ENCODE results near the gene CDH20.
"Not testable (repeated sequence)": the region's sequence is repeated elsewhere in the genome, so short reads cannot be mapped to it uniquely, and the experiment has no call there.

CDH20 gene

GRCh38 chr18:61340148-61340547, 6.9 kb downstream of the CDH20 start:
- Histone ChIP-seq H3K27me3 (ENCODE audit: control insufficient read depth in 1 of 2, insufficient read depth in 2 of 2, low read length in 2 of 2) (peaks cover 0 to 2% of the 10 kb centered on the region in 2 donors), H3K9ac (ENCODE audit: low read length in 2 of 2) (no peak overlapping the region), H3K4me1 (ENCODE audit: control insufficient read depth, insufficient read depth, low read length) (no peaks in the 10 kb centered on the region), H3K9me3 (ENCODE audit: control insufficient read depth in 2 of 2, low read length in 2 of 2) (no peaks in the 10 kb centered on the region), H3K4me3 (ENCODE audit: low read length in 2 of 2) (no peak overlapping the region), H3K27ac (ENCODE audit: low read length) (no peak overlapping the region), H3K36me3 (ENCODE audit: control insufficient read depth in 2 of 2, insufficient read depth in 2 of 2, low read length in 2 of 2) (no peaks in the 10 kb centered on the region)

GRCh38 chr18:61348230-61348629, 15.0 kb downstream of the CDH20 start:
- H3K9ac ChIP-seq (ENCODE audit: low read length in 2 of 2) = no peak overlapping the region
- no peaks in the 10 kb centered on the region for H3K27me3 ChIP-seq (ENCODE audit: control insufficient read depth in 1 of 2, insufficient read depth in 2 of 2, low read length in 2 of 2)
- no peaks in the 10 kb centered on the region for H3K4me1 ChIP-seq (ENCODE audit: control insufficient read depth, insufficient read depth, low read length)
- no peak overlapping the region for H3K4me3 ChIP-seq (ENCODE audit: low read length in 2 of 2)
- no peaks in the 10 kb centered on the region for H3K36me3 ChIP-seq (ENCODE audit: control insufficient read depth in 2 of 2, insufficient read depth in 2 of 2, low read length in 2 of 2)
- no peaks in the 10 kb centered on the region for H3K9me3 ChIP-seq (ENCODE audit: control insufficient read depth in 2 of 2, low read length in 2 of 2)
- no peak overlapping the region for H3K27ac ChIP-seq (ENCODE audit: low read length)

- Histone ChIP-seq H3K36me3 (ENCODE audit: control insufficient read depth in 2 of 2, insufficient read depth in 2 of 2, low read length in 2 of 2) (no peaks in the 10 kb centered on the region), H3K27me3 (ENCODE audit: control insufficient read depth in 1 of 2, insufficient read depth in 2 of 2, low read length in 2 of 2) (no peaks in the 10 kb centered on the region), H3K4me3 (ENCODE audit: low read length in 2 of 2) (no peak overlapping the region), H3K4me1 (ENCODE audit: control insufficient read depth, insufficient read depth, low read length) (no peaks in the 10 kb centered on the region), H3K9me3 (ENCODE audit: control insufficient read depth in 2 of 2, low read length in 2 of 2) (no peaks in the 10 kb centered on the region), H3K27ac (ENCODE audit: low read length) (no peak overlapping the region), H3K9ac (ENCODE audit: low read length in 2 of 2) (no peak overlapping the region)
Measured at GRCh38 chr18:61350578-61350977, 17.3 kb downstream of the CDH20 start.

GRCh38 chr18:61352059-61352458, 18.8 kb downstream of the CDH20 start:
- Histone ChIP-seq H3K4me1 (ENCODE audit: control insufficient read depth, insufficient read depth, low read length) (no peaks in the 10 kb centered on the region), H3K27me3 (ENCODE audit: control insufficient read depth in 1 of 2, insufficient read depth in 2 of 2, low read length in 2 of 2) (no peaks in the 10 kb centered on the region), H3K27ac (ENCODE audit: low read length) (no peak overlapping the region), H3K9me3 (ENCODE audit: control insufficient read depth in 2 of 2, low read length in 2 of 2) (no peaks in the 10 kb centered on the region), H3K4me3 (ENCODE audit: low read length in 2 of 2) (no peak overlapping the region), H3K36me3 (ENCODE audit: control insufficient read depth in 2 of 2, insufficient read depth in 2 of 2, low read length in 2 of 2) (no peaks in the 10 kb centered on the region), H3K9ac (ENCODE audit: low read length in 2 of 2) (no peak overlapping the region)

- Histone ChIP-seq H3K9ac (ENCODE audit: low read length in 2 of 2) (no peak overlapping the region), H3K9me3 (ENCODE audit: control insufficient read depth in 2 of 2, low read length in 2 of 2) (no peaks in the 10 kb centered on the region), H3K36me3 (ENCODE audit: control insufficient read depth in 2 of 2, insufficient read depth in 2 of 2, low read length in 2 of 2) (no peaks in the 10 kb centered on the region), H3K27ac (ENCODE audit: low read length) (no peak overlapping the region), H3K4me1 (ENCODE audit: control insufficient read depth, insufficient read depth, low read length) (no peaks in the 10 kb centered on the region), H3K27me3 (ENCODE audit: control insufficient read depth in 1 of 2, insufficient read depth in 2 of 2, low read length in 2 of 2) (no peaks in the 10 kb centered on the region), H3K4me3 (ENCODE audit: low read length in 2 of 2) (no peak overlapping the region)
Measured at GRCh38 chr18:61352611-61353010, 19.4 kb downstream of the CDH20 start.

DNA sequence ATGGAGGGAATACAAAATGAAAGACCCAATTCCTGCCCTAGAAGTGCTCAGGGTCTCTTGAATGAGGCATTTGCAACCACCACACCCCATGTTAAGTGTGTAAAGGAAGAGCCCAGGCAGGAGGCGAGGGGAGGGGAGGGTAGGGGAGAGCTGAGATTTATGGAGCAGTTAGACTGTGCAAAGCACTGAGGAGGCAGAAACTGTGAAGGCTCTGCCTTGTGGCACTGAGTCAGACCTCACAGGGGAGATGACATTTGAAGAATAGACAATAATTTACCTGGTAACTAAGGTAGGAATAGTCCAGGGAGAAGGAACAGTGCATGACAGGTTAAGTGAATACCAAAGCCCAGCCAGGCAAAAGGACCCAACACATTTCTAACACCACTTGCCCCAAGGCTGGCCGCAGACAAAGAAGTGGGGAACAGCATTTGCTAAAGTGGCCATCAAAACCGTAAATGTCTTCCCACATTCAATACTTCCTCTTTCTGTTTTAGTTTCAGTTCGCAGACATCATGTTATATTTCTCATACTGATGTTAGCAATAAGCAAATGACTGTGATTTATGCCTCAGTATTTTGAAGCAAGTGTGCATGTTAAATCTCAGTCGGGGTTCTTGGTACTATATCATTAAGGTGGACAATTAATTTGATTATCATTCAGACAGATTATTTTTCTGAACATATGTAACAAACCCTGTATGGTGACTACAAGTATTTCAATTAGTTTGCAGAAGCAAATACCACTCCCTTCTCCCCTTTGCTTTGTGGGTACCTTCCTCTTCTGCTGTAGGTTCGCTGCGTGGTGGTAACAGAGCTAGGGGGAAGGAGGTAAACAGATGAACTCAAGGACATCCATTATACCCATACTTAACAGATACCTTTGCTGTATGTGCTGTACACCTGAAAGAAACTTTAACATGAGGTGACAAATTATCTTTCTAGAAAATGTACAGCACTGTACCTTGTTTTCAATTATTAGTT, 27.5 kb downstream of the CDH20 start:
- Histone ChIP-seq H3K9ac (ENCODE audit: low read length in 2 of 2) (no peak overlapping the region), H3K9me3 (ENCODE audit: control insufficient read depth in 2 of 2, low read length in 2 of 2) (no peaks in the 10 kb centered on the region), H3K4me3 (ENCODE audit: low read length in 2 of 2) (no peak overlapping the region), H3K27ac (ENCODE audit: low read length) (no peak overlapping the region), H3K4me1 (ENCODE audit: control insufficient read depth, insufficient read depth, low read length) (no peaks in the 10 kb centered on the region), H3K27me3 (ENCODE audit: control insufficient read depth in 1 of 2, insufficient read depth in 2 of 2, low read length in 2 of 2) (no peaks in the 10 kb centered on the region), H3K36me3 (ENCODE audit: control insufficient read depth in 2 of 2, insufficient read depth in 2 of 2, low read length in 2 of 2) (no peaks in the 10 kb centered on the region)

GRCh38 chr18:61362511-61362910, 29.3 kb downstream of the CDH20 start:
- no peak overlapping the region for H3K9ac ChIP-seq (ENCODE audit: low read length in 2 of 2)
- no peaks in the 10 kb centered on the region for H3K27me3 ChIP-seq (ENCODE audit: control insufficient read depth in 1 of 2, insufficient read depth in 2 of 2, low read length in 2 of 2)
- no peaks in the 10 kb centered on the region for H3K4me1 ChIP-seq (ENCODE audit: control insufficient read depth, insufficient read depth, low read length)
- H3K27ac ChIP-seq (ENCODE audit: low read length) = no peak overlapping the region
- no peaks in the 10 kb centered on the region for H3K9me3 ChIP-seq (ENCODE audit: control insufficient read depth in 2 of 2, low read length in 2 of 2)
- no peak overlapping the region for H3K4me3 ChIP-seq (ENCODE audit: low read length in 2 of 2)
- H3K36me3 ChIP-seq (ENCODE audit: control insufficient read depth in 2 of 2, insufficient read depth in 2 of 2, low read length in 2 of 2) = no peaks in the 10 kb centered on the region

DNA sequence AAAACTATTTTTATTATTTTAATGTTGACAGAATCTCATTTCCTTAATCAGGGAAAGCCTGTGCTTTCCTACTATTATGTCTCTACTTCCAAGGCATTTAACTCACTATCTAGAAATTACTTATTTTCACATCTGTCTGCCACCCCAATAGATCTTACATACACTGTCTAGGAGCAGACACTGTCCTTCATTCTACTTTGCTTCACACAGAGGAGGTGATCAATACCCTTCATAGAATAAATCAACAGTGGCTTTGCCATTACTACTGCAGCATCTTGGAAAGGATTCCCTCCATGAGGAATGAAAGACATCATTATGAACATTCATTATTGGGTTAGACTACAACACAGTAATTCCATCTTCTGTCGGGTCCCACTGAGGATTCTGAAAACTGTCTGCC, 31.7 kb downstream of the CDH20 start:
- Histone ChIP-seq H3K4me3 (ENCODE audit: low read length in 2 of 2) (no peak overlapping the region), H3K4me1 (ENCODE audit: control insufficient read depth, insufficient read depth, low read length) (no peaks in the 10 kb centered on the region), H3K36me3 (ENCODE audit: control insufficient read depth in 2 of 2, insufficient read depth in 2 of 2, low read length in 2 of 2) (no peaks in the 10 kb centered on the region), H3K27ac (ENCODE audit: low read length) (no peak overlapping the region), H3K27me3 (ENCODE audit: control insufficient read depth in 1 of 2, insufficient read depth in 2 of 2, low read length in 2 of 2) (no peaks in the 10 kb centered on the region), H3K9ac (ENCODE audit: low read length in 2 of 2) (no peak overlapping the region), H3K9me3 (ENCODE audit: control insufficient read depth in 2 of 2, low read length in 2 of 2) (no peaks in the 10 kb centered on the region)

- no peaks in the 10 kb centered on the region for H3K36me3 ChIP-seq (ENCODE audit: control insufficient read depth in 2 of 2, insufficient read depth in 2 of 2, low read length in 2 of 2)
- H3K4me1 ChIP-seq (ENCODE audit: control insufficient read depth, insufficient read depth, low read length) = no peaks in the 10 kb centered on the region
- H3K9ac ChIP-seq (ENCODE audit: low read length in 2 of 2) = no peak overlapping the region
- no peak overlapping the region for H3K4me3 ChIP-seq (ENCODE audit: low read length in 2 of 2)
- H3K27me3 ChIP-seq (ENCODE audit: control insufficient read depth in 1 of 2, insufficient read depth in 2 of 2, low read length in 2 of 2) = no peaks in the 10 kb centered on the region
- no peaks in the 10 kb centered on the region for H3K9me3 ChIP-seq (ENCODE audit: control insufficient read depth in 2 of 2, low read length in 2 of 2)
- H3K27ac ChIP-seq (ENCODE audit: low read length) = no peak overlapping the region
Measured at GRCh38 chr18:61368001-61368400, 34.8 kb downstream of the CDH20 start.

GRCh38 chr18:61369671-61370070, 36.4 kb downstream of the CDH20 start:
- H3K9me3 ChIP-seq (ENCODE audit: control insufficient read depth in 2 of 2, low read length in 2 of 2); H3K27ac ChIP-seq (ENCODE audit: low read length); H3K4me1 ChIP-seq (ENCODE audit: control insufficient read depth, insufficient read depth, low read length); H3K27me3 ChIP-seq (ENCODE audit: control insufficient read depth in 1 of 2, insufficient read depth in 2 of 2, low read length in 2 of 2); H3K9ac ChIP-seq (ENCODE audit: low read length in 2 of 2); H3K4me3 ChIP-seq (ENCODE audit: low read length in 2 of 2); H3K36me3 ChIP-seq (ENCODE audit: control insufficient read depth in 2 of 2, insufficient read depth in 2 of 2, low read length in 2 of 2): not testable (repeated sequence)

GRCh38 chr18:61371111-61371510, 37.9 kb downstream of the CDH20 start:
- Histone ChIP-seq H3K27ac (ENCODE audit: low read length) (no peak overlapping the region), H3K27me3 (ENCODE audit: control insufficient read depth in 1 of 2, insufficient read depth in 2 of 2, low read length in 2 of 2) (no peaks in the 10 kb centered on the region), H3K9ac (ENCODE audit: low read length in 2 of 2) (no peak overlapping the region), H3K4me1 (ENCODE audit: control insufficient read depth, insufficient read depth, low read length) (no peaks in the 10 kb centered on the region), H3K9me3 (ENCODE audit: control insufficient read depth in 2 of 2, low read length in 2 of 2) (no peaks in the 10 kb centered on the region), H3K36me3 (ENCODE audit: control insufficient read depth in 2 of 2, insufficient read depth in 2 of 2, low read length in 2 of 2) (no peaks in the 10 kb centered on the region), H3K4me3 (ENCODE audit: low read length in 2 of 2) (no peak overlapping the region)

Data from stomach smooth muscle (tissue), 2 donors.